ENCODE data around the gene RBM7.

RBM7 gene

GRCh38 chr11:114398303-114398920, 2.1 kb upstream of the RBM7 start:
- H3K4me3 ChIP-seq (ENCODE audit: low read length): no peak overlapping the region

DNA sequence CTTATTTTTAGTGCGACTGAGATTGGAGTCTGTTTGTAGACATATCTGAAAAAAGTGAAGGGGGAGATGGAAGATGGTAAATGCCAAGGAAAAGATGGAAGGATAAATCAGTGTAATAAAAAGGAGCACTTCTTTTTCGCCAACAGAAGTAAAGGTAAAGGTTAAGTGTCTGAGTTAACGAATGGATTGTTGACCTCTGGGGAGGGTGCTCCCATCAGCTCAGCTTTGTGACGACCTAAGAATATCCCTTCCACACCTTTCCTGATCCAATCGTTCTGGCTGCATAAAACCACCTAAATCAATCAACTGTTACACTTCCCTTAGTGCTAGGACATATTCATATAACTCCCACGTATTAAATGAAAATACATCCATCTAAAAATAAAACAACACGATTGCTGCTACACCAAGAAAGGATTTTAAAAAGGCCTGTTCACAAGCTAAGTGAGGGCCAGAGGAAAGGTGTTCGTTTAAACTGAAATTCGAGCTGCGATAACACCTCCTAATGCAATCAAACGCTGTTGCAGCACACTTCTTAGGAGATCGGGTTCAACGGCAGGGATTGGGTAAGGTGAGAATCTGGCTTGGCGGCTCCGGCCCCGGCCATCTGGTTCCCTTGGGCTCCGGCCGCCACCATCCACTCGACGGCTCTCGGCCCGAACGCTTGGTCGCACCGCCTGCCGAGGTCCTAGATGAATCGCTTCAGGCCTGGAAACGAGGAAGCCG, 813 bp upstream of the RBM7 start:
- H3K36me3 ChIP-seq (ENCODE audit: control insufficient read depth, insufficient read depth, low read length, severe bottlenecking): peaks cover 12% of the 10 kb centered on the region
- H3K4me1 ChIP-seq (ENCODE audit: control insufficient read depth, insufficient read depth, low read length): peaks cover 30% of the 10 kb centered on the region
- no peaks in the 10 kb centered on the region for H3K27me3 ChIP-seq (replicated peaks; ENCODE audit: control insufficient read depth, insufficient read depth, low read length)
- peak overlapping the region; percentile 98 for H3K4me3 ChIP-seq (ENCODE audit: low read length)
- H3K9me3 ChIP-seq (ENCODE audit: control insufficient read depth, low read length): no peaks in the 10 kb centered on the region
- H3K9ac ChIP-seq (ENCODE audit: low read length): peak overlapping the region; percentile 98
- DNase-seq (ENCODE audit: low read depth): peak; percentile 77

More at GRCh38 chr11:114398303-114398920, 2.1 kb upstream of the RBM7 start:
- Histone ChIP-seq H3K36me3 (ENCODE audit: control insufficient read depth, insufficient read depth, low read length, severe bottlenecking) (peaks cover 7% of the 10 kb centered on the region), H3K4me1 (ENCODE audit: control insufficient read depth, insufficient read depth, low read length) (peaks cover 24% of the 10 kb centered on the region), H3K9ac (ENCODE audit: low read length) (peak overlapping the region; percentile 98), H3K9me3 (ENCODE audit: control insufficient read depth, low read length) (no peaks in the 10 kb centered on the region), H3K27me3 (replicated peaks; ENCODE audit: control insufficient read depth, insufficient read depth, low read length) (no peaks in the 10 kb centered on the region)
- no peak for DNase-seq (ENCODE audit: low read depth)

DNA sequence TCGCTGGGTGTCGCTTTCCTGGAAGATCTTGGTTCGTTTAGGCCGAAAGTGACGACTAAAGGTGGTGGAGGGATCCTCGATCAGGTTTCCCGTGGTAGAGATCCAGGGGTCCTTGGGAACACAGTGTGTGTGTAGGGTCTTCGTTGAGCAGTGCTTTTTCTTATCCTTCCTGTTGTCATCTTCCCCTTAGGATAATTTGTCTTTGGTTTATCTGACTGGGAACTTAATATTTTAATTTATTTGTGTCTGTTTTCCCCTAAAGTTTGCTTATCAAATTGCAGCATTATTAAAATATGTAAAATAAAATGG, 403 bp downstream of the RBM7 start:
- DNase-seq (ENCODE audit: low read depth): no peak
- peak overlapping the region; percentile 98 for H3K9ac ChIP-seq (ENCODE audit: low read length)

DNA sequence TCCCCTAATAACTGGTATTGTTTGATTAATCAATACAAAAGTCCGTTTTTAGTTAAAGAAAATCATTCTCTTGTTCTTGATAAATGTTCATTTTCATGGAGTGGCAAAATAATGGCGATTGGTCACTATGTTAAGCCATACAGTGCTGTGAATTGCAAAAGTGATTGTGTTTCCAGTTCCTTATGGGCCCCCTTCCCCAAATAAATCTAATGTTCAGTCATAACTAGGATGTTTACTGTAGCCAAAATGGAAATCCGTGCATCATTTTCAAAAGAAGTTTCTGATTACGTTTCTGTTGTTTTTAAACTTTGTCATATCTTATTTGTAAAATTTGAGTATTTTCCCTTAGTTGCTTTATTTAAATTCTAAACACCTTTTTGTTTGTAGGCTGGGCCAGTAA, 845 bp downstream of the RBM7 start:
- Histone ChIP-seq H3K4me1 (ENCODE audit: control insufficient read depth, insufficient read depth, low read length) (peaks cover 39% of the 10 kb centered on the region), H3K27me3 (replicated peaks; ENCODE audit: control insufficient read depth, insufficient read depth, low read length) (no peaks in the 10 kb centered on the region), H3K36me3 (ENCODE audit: control insufficient read depth, insufficient read depth, low read length, severe bottlenecking) (peaks cover 27% of the 10 kb centered on the region), H3K4me3 (ENCODE audit: low read length) (peak overlapping the region; percentile 98), H3K9me3 (ENCODE audit: control insufficient read depth, low read length) (no peaks in the 10 kb centered on the region), H3K9ac (ENCODE audit: low read length) (peak overlapping the region; percentile 98)
- peak; percentile 51 for DNase-seq (ENCODE audit: low read depth)

More for the DNA sequence above, 403 bp downstream of the RBM7 start:
- peaks cover 39% of the 10 kb centered on the region for H3K4me1 ChIP-seq (ENCODE audit: control insufficient read depth, insufficient read depth, low read length)
- no peaks in the 10 kb centered on the region for H3K9me3 ChIP-seq (ENCODE audit: control insufficient read depth, low read length)
- peaks cover 22% of the 10 kb centered on the region for H3K36me3 ChIP-seq (ENCODE audit: control insufficient read depth, insufficient read depth, low read length, severe bottlenecking)
- H3K27me3 ChIP-seq (replicated peaks; ENCODE audit: control insufficient read depth, insufficient read depth, low read length): no peaks in the 10 kb centered on the region
- H3K4me3 ChIP-seq (ENCODE audit: low read length): peak overlapping the region; percentile 98

- H3K4me3 ChIP-seq (ENCODE audit: low read length): no peak overlapping the region
- H3K27me3 ChIP-seq (replicated peaks; ENCODE audit: control insufficient read depth, insufficient read depth, low read length): no peaks in the 10 kb centered on the region
- H3K4me1 ChIP-seq (ENCODE audit: control insufficient read depth, insufficient read depth, low read length): peaks cover 19% of the 10 kb centered on the region
- H3K9me3 ChIP-seq (ENCODE audit: control insufficient read depth, low read length): no peaks in the 10 kb centered on the region
- H3K9ac ChIP-seq (ENCODE audit: low read length): no peak overlapping the region
- DNase-seq (ENCODE audit: low read depth): no peak
- H3K36me3 ChIP-seq (ENCODE audit: control insufficient read depth, insufficient read depth, low read length, severe bottlenecking): peaks cover 27% of the 10 kb centered on the region
Measured at GRCh38 chr11:114412946-114413345, 12.5 kb downstream of the RBM7 start.

DNA sequence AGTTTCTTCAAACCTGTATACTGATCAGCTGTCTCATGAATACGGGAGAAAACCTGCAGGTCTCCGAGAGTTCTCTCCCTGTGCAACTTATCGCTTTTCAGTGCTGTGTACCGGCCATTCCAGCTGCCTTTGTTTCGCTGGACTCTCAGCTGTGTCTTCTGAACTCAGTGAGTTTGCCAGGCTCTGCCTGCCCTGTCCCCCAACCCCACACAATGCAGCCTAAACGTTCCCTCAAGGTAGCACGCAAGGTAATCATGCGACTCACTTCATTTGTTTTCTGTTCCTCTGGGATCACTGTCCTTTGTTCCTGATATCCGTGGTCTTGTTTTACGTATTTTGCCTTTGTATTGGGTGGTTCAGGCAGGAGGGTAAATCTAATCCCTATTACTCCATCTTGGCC, 13.5 kb downstream of the RBM7 start:
- no peaks in the 10 kb centered on the region for H3K27me3 ChIP-seq (replicated peaks; ENCODE audit: control insufficient read depth, insufficient read depth, low read length)
- no peak overlapping the region for H3K4me3 ChIP-seq (ENCODE audit: low read length)
- peaks cover 19% of the 10 kb centered on the region for H3K4me1 ChIP-seq (ENCODE audit: control insufficient read depth, insufficient read depth, low read length)
- DNase-seq (ENCODE audit: low read depth): no peak
- H3K9ac ChIP-seq (ENCODE audit: low read length): no peak overlapping the region
- peaks cover 18% of the 10 kb centered on the region for H3K36me3 ChIP-seq (ENCODE audit: control insufficient read depth, insufficient read depth, low read length, severe bottlenecking)
- H3K9me3 ChIP-seq (ENCODE audit: control insufficient read depth, low read length): no peaks in the 10 kb centered on the region

- peak; percentile 38 for DNase-seq (ENCODE audit: low read depth)
Measured at GRCh38 chr11:114416441-114416961, 16.0 kb downstream of the RBM7 start.

DNA sequence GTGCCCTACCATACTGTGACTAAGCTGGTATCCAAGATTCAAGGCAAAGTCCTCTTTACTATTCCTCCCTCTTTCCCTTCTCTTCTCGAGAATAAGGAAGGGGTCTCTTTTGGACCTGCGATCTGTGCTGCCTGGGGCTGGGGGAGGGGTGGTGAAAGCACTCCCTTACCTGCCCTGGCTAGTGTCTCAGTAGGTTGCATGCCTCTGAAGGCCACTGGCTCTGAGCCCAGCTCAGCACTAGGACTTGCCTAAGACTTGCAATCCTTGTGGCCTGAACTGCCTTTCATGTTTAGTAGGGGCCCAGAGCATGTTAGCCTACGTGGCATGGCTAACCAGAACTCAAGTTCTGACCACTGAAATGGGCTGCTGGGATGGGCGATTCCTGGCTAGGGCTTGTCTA, 25.8 kb downstream of the RBM7 start:
- no peak for DNase-seq (ENCODE audit: low read depth)
- no peaks in the 10 kb centered on the region for H3K27me3 ChIP-seq (replicated peaks; ENCODE audit: control insufficient read depth, insufficient read depth, low read length)
- peaks cover 5% of the 10 kb centered on the region for H3K36me3 ChIP-seq (ENCODE audit: control insufficient read depth, insufficient read depth, low read length, severe bottlenecking)
- no peaks in the 10 kb centered on the region for H3K9me3 ChIP-seq (ENCODE audit: control insufficient read depth, low read length)
- H3K9ac ChIP-seq (ENCODE audit: low read length): no peak overlapping the region
- no peak overlapping the region for H3K4me3 ChIP-seq (ENCODE audit: low read length)
- no peaks in the 10 kb centered on the region for H3K4me1 ChIP-seq (ENCODE audit: control insufficient read depth, insufficient read depth, low read length)

More at GRCh38 chr11:114416441-114416961, 16.0 kb downstream of the RBM7 start:
- Histone ChIP-seq H3K4me1 (ENCODE audit: control insufficient read depth, insufficient read depth, low read length) (peaks cover 19% of the 10 kb centered on the region), H3K9me3 (ENCODE audit: control insufficient read depth, low read length) (no peaks in the 10 kb centered on the region), H3K9ac (ENCODE audit: low read length) (no peak overlapping the region), H3K36me3 (ENCODE audit: control insufficient read depth, insufficient read depth, low read length, severe bottlenecking) (no peaks in the 10 kb centered on the region), H3K27me3 (replicated peaks; ENCODE audit: control insufficient read depth, insufficient read depth, low read length) (no peaks in the 10 kb centered on the region), H3K4me3 (ENCODE audit: low read length) (no peak overlapping the region)

DNA sequence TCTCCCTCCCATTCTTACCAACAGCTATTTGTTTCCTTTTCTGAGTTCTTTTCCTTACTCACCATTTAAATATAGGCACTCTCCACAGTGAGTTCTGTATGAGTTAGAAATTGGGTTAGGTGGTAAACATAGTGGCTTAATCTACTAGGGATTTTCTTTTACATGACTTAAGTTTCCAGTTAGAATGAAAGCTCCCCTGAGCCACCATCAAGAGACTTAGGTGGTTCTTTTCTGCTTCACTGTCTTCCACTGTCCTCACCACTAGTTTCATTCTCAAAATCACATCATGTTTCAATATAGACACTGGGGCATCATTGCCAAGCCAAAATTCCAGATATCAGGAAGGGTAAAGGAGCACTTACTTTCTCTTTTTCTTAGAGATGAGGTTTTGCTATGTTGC, 29.8 kb downstream of the RBM7 start:
- DNase-seq (ENCODE audit: low read depth): no peak
- H3K27me3 ChIP-seq (replicated peaks; ENCODE audit: control insufficient read depth, insufficient read depth, low read length): no peaks in the 10 kb centered on the region

DNA sequence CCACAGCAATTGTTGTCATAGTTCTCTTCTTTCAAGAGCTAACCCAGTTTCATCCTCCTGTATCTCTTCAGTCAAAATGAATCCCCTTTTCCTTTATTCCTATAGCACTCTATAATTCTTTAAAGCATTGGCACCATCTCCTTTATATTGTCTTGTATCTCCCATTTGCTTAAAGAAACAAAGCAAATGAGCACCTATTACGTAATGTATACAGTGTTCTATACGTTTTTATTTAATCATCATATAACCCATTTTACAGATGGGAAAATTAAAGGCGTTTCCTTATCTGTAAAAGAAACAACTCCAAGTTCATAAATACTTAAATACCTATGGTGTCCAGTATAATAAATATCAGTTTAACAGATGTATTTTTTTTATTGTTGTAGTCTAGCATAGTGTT, 32.4 kb downstream of the RBM7 start:
- no peak for DNase-seq (ENCODE audit: low read depth)
- Histone ChIP-seq H3K9ac (ENCODE audit: low read length) (no peak overlapping the region), H3K9me3 (ENCODE audit: control insufficient read depth, low read length) (no peaks in the 10 kb centered on the region), H3K4me1 (ENCODE audit: control insufficient read depth, insufficient read depth, low read length) (no peaks in the 10 kb centered on the region), H3K36me3 (ENCODE audit: control insufficient read depth, insufficient read depth, low read length, severe bottlenecking) (no peaks in the 10 kb centered on the region), H3K4me3 (ENCODE audit: low read length) (no peak overlapping the region), H3K27me3 (replicated peaks; ENCODE audit: control insufficient read depth, insufficient read depth, low read length) (no peaks in the 10 kb centered on the region)

More for the DNA sequence above, 29.8 kb downstream of the RBM7 start:
- H3K9ac ChIP-seq (ENCODE audit: low read length): no peak overlapping the region
- H3K4me1 ChIP-seq (ENCODE audit: control insufficient read depth, insufficient read depth, low read length): no peaks in the 10 kb centered on the region
- no peaks in the 10 kb centered on the region for H3K9me3 ChIP-seq (ENCODE audit: control insufficient read depth, low read length)
- H3K36me3 ChIP-seq (ENCODE audit: control insufficient read depth, insufficient read depth, low read length, severe bottlenecking): peaks cover 5% of the 10 kb centered on the region
- no peak overlapping the region for H3K4me3 ChIP-seq (ENCODE audit: low read length)

DNA sequence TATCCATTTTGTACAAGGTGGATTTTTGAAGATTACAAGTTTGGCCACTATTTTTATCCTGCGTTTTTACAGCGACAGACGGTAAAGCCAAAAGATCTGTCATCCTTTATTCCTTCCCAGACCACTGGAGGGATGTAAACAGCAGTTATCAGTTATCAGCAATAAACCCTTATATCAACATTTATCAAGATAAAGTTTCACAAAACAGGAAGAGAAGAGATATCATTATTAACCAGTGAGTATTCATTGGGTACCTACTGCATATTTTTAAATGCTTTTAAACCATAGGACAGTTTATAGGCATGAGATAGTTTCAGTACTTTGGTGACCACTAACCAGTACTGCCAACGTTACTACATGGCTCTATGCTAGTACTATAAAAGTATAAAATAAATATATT, 32.9 kb downstream of the RBM7 start:
- no peaks in the 10 kb centered on the region for H3K9me3 ChIP-seq (ENCODE audit: control insufficient read depth, low read length)
- no peak for DNase-seq (ENCODE audit: low read depth)
- H3K9ac ChIP-seq (ENCODE audit: low read length): no peak overlapping the region
- no peaks in the 10 kb centered on the region for H3K4me1 ChIP-seq (ENCODE audit: control insufficient read depth, insufficient read depth, low read length)
- no peak overlapping the region for H3K4me3 ChIP-seq (ENCODE audit: low read length)
- H3K36me3 ChIP-seq (ENCODE audit: control insufficient read depth, insufficient read depth, low read length, severe bottlenecking): no peaks in the 10 kb centered on the region
- H3K27me3 ChIP-seq (replicated peaks; ENCODE audit: control insufficient read depth, insufficient read depth, low read length): no peaks in the 10 kb centered on the region
